B cell (primary cell): Measurements from ENCODE around the gene MEIKIN. TPM values are rescaled to one million over a fixed set of nuclear protein-coding genes. Genes with fewer than 3 reads are reported as not detected.

Experiments
- ATAC-seq: fragments of 200-7000 bp; cut with Tn5 transposase; one replicate; pipeline ENCODE4 v1.10.0; 2021; ENCODE audit warnings: low read depth, mild to moderate bottlenecking, moderate number of reproducible peaks, moderate library complexity
- CTCF ChIA-PET: fragments of 350-600 bp; sonication (Branson Sonifier 250); formaldehyde crosslinking; loops from one replicate; lab custom pipeline; 2021; ENCODE audit warnings: antibody characterized with exemption, inconsistent platforms; lab: Charles Lee
- POLR2A ChIA-PET: fragments of 350-600 bp; sonication (Branson Sonifier 250); formaldehyde crosslinking; loops from one replicate; lab custom pipeline; 2021; ENCODE audit warnings: antibody characterized with exemption; lab: Charles Lee
- DNase-seq: peaks from one replicate; pipeline ENCODE4 v3.0.0; 2013
- H2AFZ ChIP-seq: 2 replicates; pipeline ENCODE4 v1.6.1; 2012; ENCODE audit warnings: mild to moderate bottlenecking, low read depth, low read length; ENCODE audit not compliant: insufficient read depth, poor library complexity, severe bottlenecking
- H3K27ac ChIP-seq, 2 donors: 1 replicate in 1 of 2; 2 replicates in 1 of 2; pipeline ENCODE4 v1.5.1; 2012 to 2013; ENCODE audit warnings: low read length in 2 of 2, mild to moderate bottlenecking in 2 of 2, moderate library complexity in 1 of 2
- H3K27me3 ChIP-seq, 4 experiments: fragments of 200-600 bp in 1 of 4; sonication (generic) in 1 of 4; replicated peaks in 1 of 4; 1 replicate in 2 of 4; 2 replicates in 2 of 4; pipeline versions ENCODE4 v1.6.1 to v1.7.0; 2013 to 2016; ENCODE audit warnings: low read length in 3 of 4, mild to moderate bottlenecking in 2 of 4, mixed read lengths in 1 of 4, moderate library complexity in 1 of 4; ENCODE audit not compliant: insufficient read depth in 4 of 4, control insufficient read depth in 3 of 4; ENCODE audit errors: control extremely low read depth in 1 of 4
- H3K36me3 ChIP-seq, 2 experiments: replicated peaks in 1 of 2; 1 replicate in 1 of 2; 2 replicates in 1 of 2; pipeline versions ENCODE4 v1.6.1 to v1.7.1; 2013; ENCODE audit warnings: low read length in 1 of 2; ENCODE audit not compliant: insufficient read depth in 2 of 2, control insufficient read depth in 1 of 2; ENCODE audit errors: control extremely low read depth in 1 of 2, extremely low read depth in 1 of 2
- H3K4me1 ChIP-seq, 2 donors: fragments of 200-600 bp in 1 of 2; sonication (generic) in 1 of 2; 1 replicate in 1 of 2; 2 replicates in 1 of 2; pipeline versions ENCODE4 v1.5.1 to v1.6.1; 2013 to 2017; ENCODE audit warnings: low read length in 2 of 2; ENCODE audit not compliant: control insufficient read depth in 2 of 2, insufficient read depth in 2 of 2
- H3K4me2 ChIP-seq: replicated peaks from 2 replicates; pipeline ENCODE3; 2012; ENCODE audit warnings: mild to moderate bottlenecking, low read depth, low read length; ENCODE audit not compliant: poor library complexity, severe bottlenecking
- H3K4me3 ChIP-seq, 5 experiments: fragments of 200-600 bp in 1 of 5; sonication (generic) in 1 of 5; 1 replicate in 3 of 5; 2 replicates in 2 of 5; pipeline versions ENCODE4 v1.5.1 to v1.7.0; 2011 to 2016; ENCODE audit warnings: low read length in 4 of 5, mild to moderate bottlenecking in 4 of 5, low read depth in 2 of 5, control low read depth in 1 of 5, moderate library complexity in 1 of 5; ENCODE audit not compliant: insufficient read depth in 1 of 5; ENCODE audit errors: control extremely low read depth in 1 of 5, extremely low read depth in 1 of 5
- H3K79me2 ChIP-seq: fragments of 200-600 bp; sonication (generic); one replicate; pipeline ENCODE4 v1.6.0; 2016; ENCODE audit warnings: low read length; ENCODE audit not compliant: control insufficient read depth, insufficient read depth
- H3K9ac ChIP-seq: fragments of 200-600 bp; sonication (generic); 2 replicates; pipeline ENCODE4 v1.6.1; 2017; ENCODE audit warnings: mild to moderate bottlenecking, low read length, moderate library complexity
- H3K9me3 ChIP-seq, 3 donors: one replicate each; pipeline versions ENCODE4 v1.6.1 to v1.7.1; 2013; ENCODE audit warnings: low read length in 2 of 3; ENCODE audit not compliant: control insufficient read depth in 2 of 3, insufficient read depth in 1 of 3; ENCODE audit errors: control extremely low read depth in 1 of 3
- H4K20me1 ChIP-seq: 2 replicates; pipeline ENCODE4 v1.6.0; 2012; ENCODE audit warnings: mild to moderate bottlenecking, low read length; ENCODE audit not compliant: insufficient read depth, control insufficient read depth, poor library complexity, severe bottlenecking
- H3K27ac Mint-ChIP-seq: one replicate; pipeline ENCODE4 v1.8.0; 2021; ENCODE audit warnings: mixed read lengths
- H3K27me3 Mint-ChIP-seq: one replicate; pipeline ENCODE4 v1.8.0; 2021; ENCODE audit warnings: mixed read lengths
- H3K4me1 Mint-ChIP-seq: one replicate; pipeline ENCODE4 v1.8.0; 2021; ENCODE audit warnings: mixed read lengths
- H3K4me3 Mint-ChIP-seq: one replicate; pipeline ENCODE4 v1.8.0; 2021; ENCODE audit warnings: mixed read lengths
- H3K9me3 Mint-ChIP-seq: one replicate; pipeline ENCODE4 v1.8.0; 2022; ENCODE audit warnings: mixed read lengths; ENCODE audit not compliant: insufficient read depth
- CTCF ChIP-seq: fragments of 200-600 bp; IDR thresholded peaks from one replicate; pipeline ENCODE4 v1.8.0; 2022; ENCODE audit warnings: antibody characterized with exemption, mild to moderate bottlenecking
- EZH2 ChIP-seq: IDR thresholded peaks from 2 replicates; pipeline ENCODE4 v1.6.1; 2012; ENCODE audit warnings: borderline replicate concordance, low read depth, mild to moderate bottlenecking, moderate library complexity, low read length; ENCODE audit not compliant: insufficient read depth, poor library complexity, severe bottlenecking
- WGBS: methylation state at CpG from one replicate; pipeline ENCODE4 v1.1.5; 2013; ENCODE audit warnings: missing lambda C conversion rate; ENCODE audit not compliant: insufficient coverage; 5-methylcytosine and 5-hydroxymethylcytosine counted together
- intact Hi-C: fragments of 100-400 bp; cut with micrococcal nuclease; formaldehyde crosslinking; loops from one replicate; pipeline ENCODE4 v1.10.0; 2022
- polyA plus RNA-seq: library from polyadenylated mRNA; depleted of rRNA; stranded (reverse); fragments of >200 nt; gene quantifications from 2 replicates; pipeline ENCODE4 v1.2.3, GENCODE V29; 2012
- total RNA-seq, 2 donors: library from RNA; stranded (reverse); fragments of 120-200 nt in 1 of 2; gene quantifications; 1 replicate in 1 of 2; 2 replicates in 1 of 2; pipeline versions ENCODE4 v1.2.3 to v1.2.4, GENCODE V29; 2013 to 2022

MEIKIN gene
- total and polyA plus RNA-seq, 2 donors (not counting 1 experiment from before 2014, with no cell fraction given): not detected

- Histone ChIP-seq H3K79me2 (no peaks in the 10 kb centered on the region), H3K36me3 (no peaks in the 10 kb centered on the region), H3K4me1 (no peaks in the 10 kb centered on the region), H3K27me3 (no peaks in the 10 kb centered on the region), H3K27ac (no peak overlapping the region), H3K9ac (no peak overlapping the region), H2AFZ (no peak overlapping the region), H3K9me3 (no peaks in the 10 kb centered on the region), H4K20me1 (no peaks in the 10 kb centered on the region), H3K4me2 (no peak overlapping the region), H3K4me3 (no peak overlapping the region)
- H3K27ac Mint-ChIP-seq: no peak overlapping the region
- TF ChIP-seq EZH2 (no peak), CTCF (no peak)
- H3K4me3 Mint-ChIP-seq: no peak overlapping the region
- 98% methylated on average over 4 of the region's 4 CpGs for WGBS
- peaks cover 4% of the 10 kb centered on the region for H3K27me3 Mint-ChIP-seq
- intact Hi-C loops: no loop called here
- ChIA-PET CTCF (interaction anchor here (0.7 kb wide), 1 partner anchor 14 kb away, joined by 4 read pairs; no protein-coding TSS in a partner anchor), POLR2A (no interaction called here)
- ATAC-seq (no peak), DNase-seq (no peak)
- H3K4me1 Mint-ChIP-seq: peaks cover 5% of the 10 kb centered on the region
- no peaks in the 10 kb centered on the region for H3K9me3 Mint-ChIP-seq
These were observed 48.2 kb upstream of the MEIKIN start for GRCh38 chr5:131993676-131994075.

GRCh38 chr5:131992370-131992769, 46.9 kb upstream of the MEIKIN start:
- POLR2A ChIA-PET: no interaction called here
- CTCF ChIA-PET: interaction anchor here (3.1 kb wide), 1 partner anchor 15 kb away, joined by 12 read pairs; no protein-coding TSS in a partner anchor

More at GRCh38 chr5:131992370-131992769, 46.9 kb upstream of the MEIKIN start:
- intact Hi-C loops: no loop called here
- no peak for DNase-seq
- Histone ChIP-seq H3K27me3 (no peaks in the 10 kb centered on the region), H3K4me2 (no peak overlapping the region), H3K4me3 (no peak overlapping the region), H3K36me3 (no peaks in the 10 kb centered on the region), H3K4me1 (no peaks in the 10 kb centered on the region), H3K79me2 (no peaks in the 10 kb centered on the region), H3K9ac (no peak overlapping the region), H4K20me1 (no peaks in the 10 kb centered on the region), H3K27ac (no peak overlapping the region), H2AFZ (no peak overlapping the region), H3K9me3 (no peaks in the 10 kb centered on the region)
- H3K27ac Mint-ChIP-seq: no peak overlapping the region
- H3K4me1 Mint-ChIP-seq: peaks cover 5% of the 10 kb centered on the region
- H3K27me3 Mint-ChIP-seq: peaks cover 4% of the 10 kb centered on the region
- no peak overlapping the region for H3K4me3 Mint-ChIP-seq
- ATAC-seq: no peak
- TF ChIP-seq EZH2 (no peak), CTCF (no peak)
- no peaks in the 10 kb centered on the region for H3K9me3 Mint-ChIP-seq
- WGBS: 86% methylated on average over 4 of the region's 5 CpGs
